Gastrocnemius medialis (tissue), 4 donors: ENCODE data around the gene LINGO4. TPM values are rescaled to one million over a fixed set of nuclear protein-coding genes. Genes with fewer than 3 reads are reported as not detected.

Source experiments
- ATAC-seq, 2 donors: fragments of 150-250 bp; one replicate each; pipeline ENCODE4 v1.9.1; 2016
- DNase-seq, 2 donors: peaks; one replicate each; pipeline ENCODE4 v3.0.0-alpha.2; 2019
- H3K27ac ChIP-seq, 4 donors: fragments of 200-600 bp; sonication (generic); 1 replicate in 1 of 4; 2 replicates in 3 of 4; pipeline ENCODE4 v1.5.1; 2016 to 2018; ENCODE audit warnings: mild to moderate bottlenecking in 2 of 4, moderate library complexity in 1 of 4
- H3K27me3 ChIP-seq, 3 donors: fragments of 200-600 bp; sonication (generic) in 2 of 3; 1 replicate in 1 of 3; 2 replicates in 2 of 3; pipeline versions ENCODE4 v1.5.1 to v1.6.0; 2016 to 2019; ENCODE audit warnings: mild to moderate bottlenecking in 1 of 3, moderate library complexity in 1 of 3
- H3K36me3 ChIP-seq, 2 donors: fragments of 200-600 bp; sonication (generic) in 1 of 2; one replicate each; pipeline ENCODE4 v1.5.1; 2017 to 2018
- H3K4me1 ChIP-seq, 2 donors: fragments of 200-600 bp; sonication (generic) in 1 of 2; one replicate each; pipeline ENCODE4 v1.5.1; 2016 to 2017; ENCODE audit warnings: mild to moderate bottlenecking in 2 of 2
- H3K4me3 ChIP-seq, 4 donors: fragments of 200-600 bp; sonication (generic) in 3 of 4; 1 replicate in 1 of 4; 2 replicates in 3 of 4; pipeline ENCODE4 v1.5.1; 2016 to 2019; ENCODE audit warnings: mild to moderate bottlenecking in 2 of 4
- H3K9me3 ChIP-seq, 3 donors: fragments of 200-600 bp; sonication (generic) in 2 of 3; 1 replicate in 1 of 3; 2 replicates in 2 of 3; pipeline ENCODE4 v1.5.1; 2016 to 2019
- POLR2A ChIP-seq, 2 donors: fragments of 450-650 bp; IDR thresholded peaks; one replicate each; pipeline ENCODE4 v1.6.1; 2017; ENCODE audit warnings: antibody characterized with exemption in 2 of 2, mild to moderate bottlenecking in 2 of 2, moderate library complexity in 2 of 2
- in situ Hi-C, 4 donors: fragments of 200-750 bp; cut with MboI; loops; one replicate each; pipeline versions ENCODE4 v1.15.0 to v1.8.0; 2017; ENCODE audit warnings: low sequenced_read_pairs in 4 of 4
- intact Hi-C: fragments of 100-400 bp; cut with DNase I; formaldehyde crosslinking; loops from one replicate; pipeline ENCODE4 v1.15.1; 2023; ENCODE audit warnings: low total_unique reads
- total RNA-seq, 4 donors: library from RNA; depleted of rRNA; stranded (reverse); fragments of >200 nt; gene quantifications; one replicate each; pipeline versions ENCODE4 v1.1.0 to v1.2.3, GENCODE V29; 2016
- TF ChIP-seq, protein P1 (sequence below), 5 experiments: fragments of 450-650 bp in 3 of 5; fragments of 200-600 bp in 2 of 5; sonication (generic) in 2 of 5; IDR thresholded peaks in 4 of 5; conservative IDR thresholded peaks in 1 of 5; 1 replicate in 4 of 5; 2 replicates in 1 of 5; pipeline ENCODE4 v1.5.1; 2016 to 2019; ENCODE audit warnings: antibody characterized with exemption in 5 of 5, mild to moderate bottlenecking in 3 of 5, moderate library complexity in 3 of 5

The LINGO4 gene
- total RNA-seq, 4 donors from 2014 or later, result 4.2 to 24.5 (median 14.3) TPM

DNA sequence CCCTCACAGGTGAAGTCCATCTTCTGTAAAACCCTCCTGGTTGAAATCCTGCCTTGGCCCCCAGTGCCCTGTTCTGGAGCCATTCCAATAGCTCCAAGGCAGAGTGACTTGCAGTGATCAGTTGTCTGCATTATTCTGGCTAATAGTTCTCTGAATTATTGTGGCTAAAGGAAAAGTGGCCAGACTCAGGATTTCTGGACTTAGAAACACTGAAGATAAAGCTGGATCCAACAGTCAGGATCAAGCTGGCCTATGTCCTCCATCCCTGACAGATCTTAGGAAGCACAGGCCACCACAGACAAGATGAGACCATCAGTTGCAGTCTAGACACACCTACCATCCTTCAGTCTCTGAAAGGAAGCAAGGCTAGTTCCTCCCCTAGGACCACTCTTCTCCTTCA, 35.2 kb upstream of the LINGO4 start:
- in situ Hi-C loops (loop anchor here in 3 of 4 donors (10.0 to 25.0 kb wide), 3 partner anchors 76 to 253 kb away; partner anchors contain the start of genes MRPL9 (in 1 of the 3) and SNX27 (in 1 of the 3)), intact Hi-C loops (no loop called here)
- DNase-seq (no peak), ATAC-seq (no peak)
- no peaks in the 10 kb centered on the region for H3K9me3 ChIP-seq
- H3K27me3 ChIP-seq, result peaks cover 21 to 30% (median 26%) of the 10 kb centered on the region in 3 donors
- H3K27ac ChIP-seq, result no peak overlapping the region
- no peaks in the 10 kb centered on the region for H3K36me3 ChIP-seq
- H3K4me1 ChIP-seq, result peaks cover 7 to 10% of the 10 kb centered on the region in 2 donors
- TF ChIP-seq, protein P1, sequence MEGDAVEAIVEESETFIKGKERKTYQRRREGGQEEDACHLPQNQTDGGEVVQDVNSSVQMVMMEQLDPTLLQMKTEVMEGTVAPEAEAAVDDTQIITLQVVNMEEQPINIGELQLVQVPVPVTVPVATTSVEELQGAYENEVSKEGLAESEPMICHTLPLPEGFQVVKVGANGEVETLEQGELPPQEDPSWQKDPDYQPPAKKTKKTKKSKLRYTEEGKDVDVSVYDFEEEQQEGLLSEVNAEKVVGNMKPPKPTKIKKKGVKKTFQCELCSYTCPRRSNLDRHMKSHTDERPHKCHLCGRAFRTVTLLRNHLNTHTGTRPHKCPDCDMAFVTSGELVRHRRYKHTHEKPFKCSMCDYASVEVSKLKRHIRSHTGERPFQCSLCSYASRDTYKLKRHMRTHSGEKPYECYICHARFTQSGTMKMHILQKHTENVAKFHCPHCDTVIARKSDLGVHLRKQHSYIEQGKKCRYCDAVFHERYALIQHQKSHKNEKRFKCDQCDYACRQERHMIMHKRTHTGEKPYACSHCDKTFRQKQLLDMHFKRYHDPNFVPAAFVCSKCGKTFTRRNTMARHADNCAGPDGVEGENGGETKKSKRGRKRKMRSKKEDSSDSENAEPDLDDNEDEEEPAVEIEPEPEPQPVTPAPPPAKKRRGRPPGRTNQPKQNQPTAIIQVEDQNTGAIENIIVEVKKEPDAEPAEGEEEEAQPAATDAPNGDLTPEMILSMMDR (IDR thresholded peaks at IDR 0.05 in 4 of 5, conservative IDR thresholded peaks at IDR 0.05 in 1 of 5), result no peak
- no peak for TF ChIP-seq POLR2A (IDR thresholded peaks at IDR 0.05)
- H3K4me3 ChIP-seq, result no peak overlapping the region

- in situ Hi-C loops (loop anchor here (10.0 to 25.0 kb wide), 4 partner anchors 75 to 252 kb away; partner anchors contain the start of genes MRPL9 (in 1 of the 4) and SNX27 (in 1 of the 4)), intact Hi-C loops (loop anchor here (5.0 to 10.0 kb wide), 2 partner anchors 117 to 1795 kb away; partner anchors contain the start of genes CHTOP and RIIAD1)
- no peak within 1 kb of the TSS for H3K27ac ChIP-seq
- peaks cover 21 to 30% (median 26%) of the 10 kb centered on the region in 3 donors for H3K27me3 ChIP-seq
- DNase-seq (peak in 1 of 2 donors; percentile 6), ATAC-seq (no peak)
- H3K36me3 ChIP-seq, result no peaks in the 10 kb centered on the region
- peak within 1 kb of the TSS in 3 of 4 donors; percentile 43 to 56 (median 43) for H3K4me3 ChIP-seq
- TF ChIP-seq POLR2A (IDR thresholded peaks at IDR 0.05), result no peak
- TF ChIP-seq, protein P1 (IDR thresholded peaks at IDR 0.05 in 4 of 5, conservative IDR thresholded peaks at IDR 0.05 in 1 of 5), result no peak
- H3K4me1 ChIP-seq, result peaks cover 7 to 10% of the 10 kb centered on the region in 2 donors
- H3K9me3 ChIP-seq, result no peaks in the 10 kb centered on the region
Observed at GRCh38 chr1:151839457-151840403, 34.5 kb upstream of the LINGO4 start, which contains the start of gene C2CD4D. Gene C2CD4D (minus strand): TSS chr1:151839820. CDS start chr1:151838989, 831 bp downstream.

- H3K36me3 ChIP-seq, result no peaks in the 10 kb centered on the region
- TF ChIP-seq, protein P1 (IDR thresholded peaks at IDR 0.05 in 4 of 5, conservative IDR thresholded peaks at IDR 0.05 in 1 of 5), result no peak
- no peak for TF ChIP-seq POLR2A (IDR thresholded peaks at IDR 0.05)
- H3K27me3 ChIP-seq, result peaks cover 21 to 30% (median 26%) of the 10 kb centered on the region in 3 donors
- H3K4me1 ChIP-seq, result peaks cover 7 to 10% of the 10 kb centered on the region in 2 donors
- intact Hi-C loops, result loop anchor here (5.0 to 10.0 kb wide), 2 partner anchors 117 to 1796 kb away; partner anchors contain the start of genes CHTOP and RIIAD1
- H3K27ac ChIP-seq, result no peak overlapping the region
- DNase-seq (no peak), ATAC-seq (no peak)
- in situ Hi-C loops, result loop anchor here (10.0 to 25.0 kb wide), 3 partner anchors 227 to 252 kb away; partner anchors contain the start of gene SNX27 (in 1 of the 4)
- H3K4me3 ChIP-seq, result peak overlapping the region in 3 of 4 donors; percentile 43 to 56 (median 43)
- H3K9me3 ChIP-seq, result no peaks in the 10 kb centered on the region
Observed at GRCh38 chr1:151839082-151839412, 33.8 kb upstream of the LINGO4 start.

DNA sequence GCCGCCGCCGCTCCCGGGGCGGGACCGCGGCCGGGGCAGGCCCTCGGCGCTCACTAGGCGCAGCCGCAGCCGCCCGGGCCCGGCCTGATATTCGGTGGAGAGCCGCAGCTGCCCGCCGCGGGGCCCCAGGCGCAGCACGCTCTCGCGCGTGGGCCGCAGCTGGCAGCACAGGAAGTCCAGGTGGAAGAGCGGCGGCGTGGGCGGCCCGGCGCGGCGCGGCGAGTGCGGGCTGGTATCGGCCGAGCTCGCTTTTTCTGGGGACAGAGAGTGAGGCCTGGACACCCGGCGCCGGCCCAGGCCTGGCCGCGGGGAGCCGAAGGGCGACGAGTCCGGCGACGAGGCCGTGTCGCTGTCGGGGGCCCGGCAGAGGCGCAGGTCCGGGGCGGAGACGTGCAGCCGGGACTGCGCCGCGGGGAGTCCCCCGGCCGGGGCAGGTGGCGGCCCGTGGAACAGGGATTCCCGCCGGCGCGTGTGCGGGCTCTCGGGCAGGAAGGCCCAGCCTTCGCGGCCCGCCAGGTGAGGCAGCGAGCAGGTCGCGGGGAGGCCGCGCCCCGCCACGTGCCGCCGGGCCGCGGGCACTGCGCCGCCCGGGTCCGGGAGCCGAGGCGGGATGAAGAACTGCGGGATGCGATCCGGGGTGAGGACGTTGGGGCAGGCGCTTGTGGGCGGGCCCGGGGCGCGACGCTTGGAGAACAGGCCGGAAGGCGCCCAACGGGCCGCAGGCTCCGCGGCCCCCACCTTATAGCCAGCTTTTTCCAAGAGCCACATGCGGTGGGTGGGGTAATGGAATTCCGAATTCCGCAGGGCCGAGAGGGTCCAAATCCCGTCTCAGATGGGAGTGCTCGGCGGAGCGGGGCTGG, 33.2 kb upstream of the LINGO4 start:
- peak overlapping the region; percentile 15 to 56 (median 43) for H3K4me3 ChIP-seq
- TF ChIP-seq, protein P1 (IDR thresholded peaks at IDR 0.05 in 4 of 5, conservative IDR thresholded peaks at IDR 0.05 in 1 of 5), result no peak
- TF ChIP-seq POLR2A (IDR thresholded peaks at IDR 0.05), result no peak
- H3K4me1 ChIP-seq, result peaks cover 12 to 13% of the 10 kb centered on the region in 2 donors
- no peaks in the 10 kb centered on the region for H3K36me3 ChIP-seq
- H3K9me3 ChIP-seq, result no peaks in the 10 kb centered on the region
- in situ Hi-C loops (loop anchor here (10.0 to 25.0 kb wide), 3 partner anchors 226 to 251 kb away; partner anchors contain the start of gene SNX27 (in 1 of the 4)), intact Hi-C loops (loop anchor here (5.0 to 10.0 kb wide), 2 partner anchors 116 to 1796 kb away; partner anchors contain the start of genes CHTOP and RIIAD1)
- peaks cover 21 to 30% (median 26%) of the 10 kb centered on the region in 3 donors for H3K27me3 ChIP-seq
- no peak for ATAC-seq
- H3K27ac ChIP-seq, result no peak overlapping the region
- no peak for DNase-seq
